Mammary epithelial cell (primary cell): ENCODE data around the gene SLC35B2.

ENCODE experiments used
- EZH2 ChIP-seq: IDR thresholded peaks from 2 replicates; pipeline ENCODE4 v1.6.1; 2012; ENCODE audit warnings: low read length, inconsistent platforms, borderline replicate concordance
- TF ChIP-seq, protein P1 (sequence below), 2 donors: IDR thresholded peaks in 1 of 2; conservative IDR thresholded peaks in 1 of 2; 2 replicates each; pipeline ENCODE4 v1.5.1; 2011 to 2012; ENCODE audit warnings: inconsistent platforms in 2 of 2, low read length in 2 of 2, mild to moderate bottlenecking in 2 of 2, control low read depth in 1 of 2, low read depth in 1 of 2; ENCODE audit not compliant: insufficient read depth in 1 of 2; ENCODE audit errors: extremely low read depth in 1 of 2

DNA sequence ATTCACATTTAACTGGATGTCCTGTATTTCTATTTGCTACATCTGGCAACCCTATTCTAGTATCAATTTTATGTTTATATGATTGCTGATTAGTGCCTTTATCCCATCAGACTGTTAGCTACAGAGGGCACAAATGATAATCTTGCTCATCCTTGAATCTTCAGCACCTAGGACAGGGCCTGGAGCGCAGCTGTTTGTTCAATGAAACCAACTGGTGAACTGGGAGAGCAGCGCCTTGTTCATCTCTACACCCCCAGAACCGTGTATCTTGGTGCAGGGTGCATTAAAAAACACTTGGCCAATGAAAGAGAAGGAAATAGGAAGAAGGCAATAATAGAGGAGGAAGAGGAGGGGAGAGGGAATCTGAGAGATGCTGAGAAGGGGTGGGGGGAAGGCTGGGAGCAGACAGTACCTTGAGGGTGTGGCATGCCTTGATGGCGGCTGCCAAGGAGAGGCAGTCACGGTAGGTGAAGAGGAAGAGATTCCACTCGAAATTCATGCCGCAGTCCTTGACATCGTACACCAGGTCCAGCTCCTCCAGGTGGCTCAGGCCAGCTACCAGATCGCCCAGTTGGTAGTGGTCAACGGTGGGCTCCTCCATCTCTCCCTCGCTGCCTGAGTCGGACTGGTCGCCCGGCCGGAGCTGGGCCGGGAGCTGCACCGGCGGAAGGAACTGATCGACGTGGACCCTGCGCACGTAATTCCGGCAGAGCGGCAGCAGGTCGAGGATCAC is 28.4 kb upstream of the SLC35B2 start:
- TF ChIP-seq, protein P1, sequence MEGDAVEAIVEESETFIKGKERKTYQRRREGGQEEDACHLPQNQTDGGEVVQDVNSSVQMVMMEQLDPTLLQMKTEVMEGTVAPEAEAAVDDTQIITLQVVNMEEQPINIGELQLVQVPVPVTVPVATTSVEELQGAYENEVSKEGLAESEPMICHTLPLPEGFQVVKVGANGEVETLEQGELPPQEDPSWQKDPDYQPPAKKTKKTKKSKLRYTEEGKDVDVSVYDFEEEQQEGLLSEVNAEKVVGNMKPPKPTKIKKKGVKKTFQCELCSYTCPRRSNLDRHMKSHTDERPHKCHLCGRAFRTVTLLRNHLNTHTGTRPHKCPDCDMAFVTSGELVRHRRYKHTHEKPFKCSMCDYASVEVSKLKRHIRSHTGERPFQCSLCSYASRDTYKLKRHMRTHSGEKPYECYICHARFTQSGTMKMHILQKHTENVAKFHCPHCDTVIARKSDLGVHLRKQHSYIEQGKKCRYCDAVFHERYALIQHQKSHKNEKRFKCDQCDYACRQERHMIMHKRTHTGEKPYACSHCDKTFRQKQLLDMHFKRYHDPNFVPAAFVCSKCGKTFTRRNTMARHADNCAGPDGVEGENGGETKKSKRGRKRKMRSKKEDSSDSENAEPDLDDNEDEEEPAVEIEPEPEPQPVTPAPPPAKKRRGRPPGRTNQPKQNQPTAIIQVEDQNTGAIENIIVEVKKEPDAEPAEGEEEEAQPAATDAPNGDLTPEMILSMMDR (conservative IDR thresholded peaks at IDR 0.05 in 1 of 2, IDR thresholded peaks at IDR 0.05 in 1 of 2; ENCODE audit: extremely low read depth in 1 of 2, insufficient read depth in 1 of 2, low read depth in 1 of 2, low read length in 2 of 2) = no peak
- no peak for TF ChIP-seq EZH2
